Measurements from ENCODE around the gene RANBP17. TPM values are rescaled to one million over a fixed set of nuclear protein-coding genes. Genes with fewer than 3 reads are reported as not detected.

RANBP17 gene
- total and polyA plus RNA-seq, 9 of the 15 experiments (the other 6 are each of a cell fraction or from before 2014, with no cell fraction given), result not detected

DNA sequence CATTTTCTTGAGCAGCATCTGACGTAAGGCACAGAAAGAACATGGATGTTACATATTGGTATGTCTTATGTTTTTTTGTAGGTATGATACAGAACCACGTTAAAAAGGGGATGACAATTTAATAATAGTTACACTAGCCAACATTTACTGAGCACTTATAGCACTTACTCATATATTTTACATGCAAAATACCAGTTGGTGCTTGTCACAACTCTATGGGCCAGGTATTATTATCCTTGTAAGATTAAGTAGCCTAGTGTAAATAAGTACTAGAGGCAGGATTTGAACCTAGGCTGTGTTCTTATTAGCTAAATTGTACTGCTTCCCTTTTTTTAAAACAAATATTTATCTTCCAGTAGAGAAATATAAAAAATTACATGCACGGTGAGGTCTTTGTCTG lies 83.5 kb downstream of the RANBP17 start:
- WGBS (ENCODE audit: insufficient coverage, low coverage, missing lambda C conversion rate), result 2% methylated on average over 3 of the region's 3 CpGs
- H3K9me3 ChIP-seq (replicated peaks; ENCODE audit: control insufficient read depth, insufficient read depth, low read depth, low read length), result no peaks in the 10 kb centered on the region
- no peaks in the 10 kb centered on the region for H3K27me3 ChIP-seq (ENCODE audit: control insufficient read depth in 2 of 2, insufficient read depth in 2 of 2, low read length in 2 of 2)
- in situ Hi-C loops (cut with MboI), result no loop called here
- H3K4me1 ChIP-seq (replicated peaks in 1 of 2; ENCODE audit: control insufficient read depth in 2 of 2, insufficient read depth in 2 of 2, low read length in 2 of 2), result no peaks in the 10 kb centered on the region
- no peak overlapping the region for H3K9ac ChIP-seq (ENCODE audit: insufficient read depth in 1 of 2, low read depth in 2 of 2, low read length in 2 of 2)
- FAIRE-seq (no peak), DNase-seq (ENCODE audit: extremely low read depth in 1 of 4, low spot score in 3 of 4) (no peak), ATAC-seq (no peak)
- no peaks in the 10 kb centered on the region for H3K9me1 ChIP-seq (ENCODE audit: control insufficient read depth, insufficient read depth, low read length)
- no peaks in the 10 kb centered on the region for H4K20me1 ChIP-seq (replicated peaks; ENCODE audit: control insufficient read depth, insufficient read depth, low read length)
- H3K36me3 ChIP-seq (ENCODE audit: control insufficient read depth, insufficient read depth, low read length), result no peaks in the 10 kb centered on the region
- BruUV-seq (replicated peaks), result no TSS peak
- no peak overlapping the region for H3K4me3 ChIP-seq
- no peak overlapping the region for H2AFZ ChIP-seq (ENCODE audit: low read depth, low read length)
- ChIA-PET CTCF (ENCODE audit: low intra/inter-chr PET ratio) (no interaction called here), POLR2A (no interaction called here)
- no peak overlapping the region for H3K4me2 ChIP-seq (ENCODE audit: insufficient read depth, low read length)
- TF ChIP-seq, protein P1, sequence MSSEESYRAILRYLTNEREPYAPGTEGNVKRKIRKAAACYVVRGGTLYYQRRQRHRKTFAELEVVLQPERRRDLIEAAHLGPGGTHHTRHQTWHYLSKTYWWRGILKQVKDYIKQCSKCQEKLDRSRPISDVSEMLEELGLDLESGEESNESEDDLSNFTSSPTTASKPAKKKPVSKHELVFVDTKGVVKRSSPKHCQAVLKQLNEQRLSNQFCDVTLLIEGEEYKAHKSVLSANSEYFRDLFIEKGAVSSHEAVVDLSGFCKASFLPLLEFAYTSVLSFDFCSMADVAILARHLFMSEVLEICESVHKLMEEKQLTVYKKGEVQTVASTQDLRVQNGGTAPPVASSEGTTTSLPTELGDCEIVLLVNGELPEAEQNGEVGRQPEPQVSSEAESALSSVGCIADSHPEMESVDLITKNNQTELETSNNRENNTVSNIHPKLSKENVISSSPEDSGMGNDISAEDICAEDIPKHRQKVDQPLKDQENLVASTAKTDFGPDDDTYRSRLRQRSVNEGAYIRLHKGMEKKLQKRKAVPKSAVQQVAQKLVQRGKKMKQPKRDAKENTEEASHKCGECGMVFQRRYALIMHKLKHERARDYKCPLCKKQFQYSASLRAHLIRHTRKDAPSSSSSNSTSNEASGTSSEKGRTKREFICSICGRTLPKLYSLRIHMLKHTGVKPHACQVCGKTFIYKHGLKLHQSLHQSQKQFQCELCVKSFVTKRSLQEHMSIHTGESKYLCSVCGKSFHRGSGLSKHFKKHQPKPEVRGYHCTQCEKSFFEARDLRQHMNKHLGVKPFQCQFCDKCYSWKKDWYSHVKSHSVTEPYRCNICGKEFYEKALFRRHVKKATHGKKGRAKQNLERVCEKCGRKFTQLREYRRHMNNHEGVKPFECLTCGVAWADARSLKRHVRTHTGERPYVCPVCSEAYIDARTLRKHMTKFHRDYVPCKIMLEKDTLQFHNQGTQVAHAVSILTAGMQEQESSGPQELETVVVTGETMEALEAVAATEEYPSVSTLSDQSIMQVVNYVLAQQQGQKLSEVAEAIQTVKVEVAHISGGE (CRISPR knock-in tag; IDR thresholded peaks at IDR 0.05), result no peak
- TF ChIP-seq RBM34 (IDR thresholded peaks at IDR 0.05; ENCODE audit: borderline replicate concordance, insufficient read depth, low read length) (no peak), FOXA1 (IDR thresholded peaks at IDR 0.05; ENCODE audit: borderline replicate concordance) (no peak), ZSCAN29 (IDR thresholded peaks at IDR 0.05) (no peak), HDAC1 (IDR thresholded peaks at IDR 0.05) (no peak), HEY1 (CRISPR knock-in tag; IDR thresholded peaks at IDR 0.05; ENCODE audit: borderline replicate concordance) (no peak), CBFA2T2 (conservative IDR thresholded peaks at IDR 0.05) (no peak), ERF (CRISPR knock-in tag; IDR thresholded peaks at IDR 0.05) (no peak), GTF2A2 (tag; IDR thresholded peaks at IDR 0.05) (no peak), PHB2 (IDR thresholded peaks at IDR 0.05; ENCODE audit: low read depth) (no peak)
- TF ChIP-seq, protein P2, sequence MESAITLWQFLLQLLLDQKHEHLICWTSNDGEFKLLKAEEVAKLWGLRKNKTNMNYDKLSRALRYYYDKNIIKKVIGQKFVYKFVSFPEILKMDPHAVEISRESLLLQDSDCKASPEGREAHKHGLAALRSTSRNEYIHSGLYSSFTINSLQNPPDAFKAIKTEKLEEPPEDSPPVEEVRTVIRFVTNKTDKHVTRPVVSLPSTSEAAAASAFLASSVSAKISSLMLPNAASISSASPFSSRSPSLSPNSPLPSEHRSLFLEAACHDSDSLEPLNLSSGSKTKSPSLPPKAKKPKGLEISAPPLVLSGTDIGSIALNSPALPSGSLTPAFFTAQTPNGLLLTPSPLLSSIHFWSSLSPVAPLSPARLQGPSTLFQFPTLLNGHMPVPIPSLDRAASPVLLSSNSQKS (CRISPR knock-in tag; IDR thresholded peaks at IDR 0.05), result no peak
- TF ChIP-seq, protein P3, sequence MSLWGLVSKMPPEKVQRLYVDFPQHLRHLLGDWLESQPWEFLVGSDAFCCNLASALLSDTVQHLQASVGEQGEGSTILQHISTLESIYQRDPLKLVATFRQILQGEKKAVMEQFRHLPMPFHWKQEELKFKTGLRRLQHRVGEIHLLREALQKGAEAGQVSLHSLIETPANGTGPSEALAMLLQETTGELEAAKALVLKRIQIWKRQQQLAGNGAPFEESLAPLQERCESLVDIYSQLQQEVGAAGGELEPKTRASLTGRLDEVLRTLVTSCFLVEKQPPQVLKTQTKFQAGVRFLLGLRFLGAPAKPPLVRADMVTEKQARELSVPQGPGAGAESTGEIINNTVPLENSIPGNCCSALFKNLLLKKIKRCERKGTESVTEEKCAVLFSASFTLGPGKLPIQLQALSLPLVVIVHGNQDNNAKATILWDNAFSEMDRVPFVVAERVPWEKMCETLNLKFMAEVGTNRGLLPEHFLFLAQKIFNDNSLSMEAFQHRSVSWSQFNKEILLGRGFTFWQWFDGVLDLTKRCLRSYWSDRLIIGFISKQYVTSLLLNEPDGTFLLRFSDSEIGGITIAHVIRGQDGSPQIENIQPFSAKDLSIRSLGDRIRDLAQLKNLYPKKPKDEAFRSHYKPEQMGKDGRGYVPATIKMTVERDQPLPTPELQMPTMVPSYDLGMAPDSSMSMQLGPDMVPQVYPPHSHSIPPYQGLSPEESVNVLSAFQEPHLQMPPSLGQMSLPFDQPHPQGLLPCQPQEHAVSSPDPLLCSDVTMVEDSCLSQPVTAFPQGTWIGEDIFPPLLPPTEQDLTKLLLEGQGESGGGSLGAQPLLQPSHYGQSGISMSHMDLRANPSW (CRISPR knock-in tag; IDR thresholded peaks at IDR 0.05), result no peak
- H3K27ac ChIP-seq (ENCODE audit: extremely low read depth, low read depth, low read length), result no peak overlapping the region
- H3K79me2 ChIP-seq (ENCODE audit: control insufficient read depth, insufficient read depth, low read length), result no peaks in the 10 kb centered on the region
- intact Hi-C loops (cut with micrococcal nuclease), result no loop called here

All from K562 (cell line).